Left renal pelvis (tissue), 4 donors: ENCODE data around the gene HRH1. TPM values are rescaled to one million over a fixed set of nuclear protein-coding genes. Genes with fewer than 3 reads are reported as not detected.
"Not testable (repeated sequence)": the region's sequence is repeated elsewhere in the genome, so short reads cannot be mapped to it uniquely, and the experiment has no call there.

Experiments
- DNase-seq, 4 donors: peaks; one replicate each; pipeline ENCODE4 v3.0.0-alpha.2; 2013; ENCODE audit warnings: low read depth in 4 of 4, low spot score in 3 of 4
- polyA plus RNA-seq, 4 donors: library from polyadenylated mRNA; unstranded; fragments of 120-200 nt; gene quantifications; one replicate each; pipeline ENCODE4 v1.2.1, GENCODE V29; 2013; ENCODE audit not compliant: insufficient read length in 4 of 4

Gene HRH1
- polyA plus RNA-seq, 4 donors = 2.2 to 11.6 (median 3.1) TPM

GRCh38 chr3:11140030-11140712 lies 14.1 kb upstream of the HRH1 start:
- DNase-seq = no peak

GRCh38 chr3:11140713-11141104 lies 13.6 kb upstream of the HRH1 start:
- no peak for DNase-seq

- no peak for DNase-seq
Measured at GRCh38 chr3:11143476-11143875, 10.8 kb upstream of the HRH1 start.

GRCh38 chr3:11144996-11145395 lies 9.3 kb upstream of the HRH1 start:
- DNase-seq = no peak

GRCh38 chr3:11145888-11146287 lies 8.4 kb upstream of the HRH1 start:
- DNase-seq = no peak

- no peak for DNase-seq
Measured at GRCh38 chr3:11146773-11147660, 7.3 kb upstream of the HRH1 start.

GRCh38 chr3:11150256-11150655 lies 4.0 kb upstream of the HRH1 start:
- DNase-seq = no peak

- no peak for DNase-seq
Measured at GRCh38 chr3:11152301-11152700, 2.0 kb upstream of the HRH1 start.

GRCh38 chr3:11154953-11155325 lies 646 bp downstream of the HRH1 start:
- no peak for DNase-seq

GRCh38 chr3:11155341-11156025 lies 1.2 kb downstream of the HRH1 start:
- DNase-seq = no peak

GRCh38 chr3:11156026-11156410 lies 1.7 kb downstream of the HRH1 start:
- DNase-seq = no peak

- DNase-seq = no peak
Measured at GRCh38 chr3:11157421-11157820, 3.1 kb downstream of the HRH1 start.

GRCh38 chr3:11159421-11159904 lies 5.2 kb downstream of the HRH1 start:
- no peak for DNase-seq

- DNase-seq = no peak
Measured at GRCh38 chr3:11161666-11162065, 7.4 kb downstream of the HRH1 start.

- no peak for DNase-seq
Measured at GRCh38 chr3:11162401-11163345, 8.4 kb downstream of the HRH1 start.

- peak in 1 of 4 donors; percentile 37 for DNase-seq
Measured at GRCh38 chr3:11164607-11165006, 10.3 kb downstream of the HRH1 start.

- DNase-seq = no peak
Measured at GRCh38 chr3:11165476-11165875, 11.2 kb downstream of the HRH1 start.

GRCh38 chr3:11166807-11167400 lies 12.6 kb downstream of the HRH1 start:
- not testable (repeated sequence) for DNase-seq

GRCh38 chr3:11167590-11167989 lies 13.3 kb downstream of the HRH1 start:
- DNase-seq = no peak

GRCh38 chr3:11168406-11168805 lies 14.1 kb downstream of the HRH1 start:
- DNase-seq = no peak
